Right lobe of liver (tissue), 6 donors: Measurements from ENCODE around the gene MSRB1. TPM values are rescaled to one million over a fixed set of nuclear protein-coding genes. Genes with fewer than 3 reads are reported as not detected.
A peak's percentile ranks its signal among the peaks of the same experiment; 100 is the strongest.
"Not testable (repeated sequence)": the region's sequence is repeated elsewhere in the genome, so short reads cannot be mapped to it uniquely, and the experiment has no call there.

Experiments used
- ATAC-seq, 4 donors: fragments of 200-7000 bp; cut with Tn5 transposase; one replicate each; pipeline ENCODE4 v1.9.1; 2020; ENCODE audit warnings: mild to moderate bottlenecking in 4 of 4, moderate library complexity in 4 of 4
- DNase-seq, 3 donors: peaks; one replicate each; pipeline ENCODE4 v3.0.0-alpha.2; 2020
- H3K27ac ChIP-seq, 3 donors: fragments of 200-600 bp; one replicate each; pipeline ENCODE4 v1.8.0; 2022
- H3K27me3 ChIP-seq, 2 donors: fragments of 200-600 bp; one replicate each; pipeline ENCODE4 v1.8.0; 2022
- H3K36me3 ChIP-seq, 4 donors: fragments of 200-600 bp; sonication (generic) in 1 of 4; one replicate each; pipeline versions ENCODE4 v1.5.1 to v1.8.0; 2017 to 2022; ENCODE audit warnings: control low read depth in 1 of 4
- H3K4me1 ChIP-seq, 4 donors: fragments of 200-600 bp; sonication (generic) in 1 of 4; one replicate each; pipeline versions ENCODE4 v1.5.1 to v1.8.0; 2017 to 2022; ENCODE audit warnings: control low read depth in 1 of 4
- H3K4me3 ChIP-seq, 3 donors: fragments of 200-600 bp; one replicate each; pipeline ENCODE4 v1.8.0; 2022
- H3K9me3 ChIP-seq, 4 donors: fragments of 200-600 bp; sonication (generic) in 1 of 4; one replicate each; pipeline versions ENCODE4 v1.5.1 to v1.8.0; 2017 to 2022; ENCODE audit warnings: control low read depth in 1 of 4
- POLR2A ChIP-seq: fragments of 450-650 bp; IDR thresholded peaks from one replicate; pipeline ENCODE4 v1.6.1; 2017; ENCODE audit warnings: antibody characterized with exemption, mild to moderate bottlenecking
- WGBS: methylation state at CpG from one replicate; pipeline ENCODE4 v1.1.6; 2018; ENCODE audit warnings: low coverage, low lambda C conversion rate; ENCODE audit not compliant: insufficient coverage; ENCODE audit errors: missing lambda C conversion rate; 5-methylcytosine and 5-hydroxymethylcytosine counted together
- intact Hi-C, 2 donors: fragments of 100-400 bp; cut with DNase I; formaldehyde crosslinking; loops; one replicate each; pipeline versions ENCODE4 v1.11.2 to v1.14.1; 2022
- total RNA-seq, 6 experiments: library from RNA; depleted of rRNA in 2 of 6; stranded (reverse); fragments of >200 nt in 2 of 6; fragmentation: NEBNext Ultra II Directional in 3 of 6; extraction: Animal tissue kit (Norgen Biotek cat#: 25700) in 3 of 6; gene quantifications; one replicate each; pipeline versions ENCODE4 v1.1.0 to v1.2.4, GENCODE V29; 2016 to 2023
- TF ChIP-seq, protein P1 (sequence below), 4 donors: fragments of 200-600 bp in 3 of 4; fragments of 450-650 bp in 1 of 4; IDR thresholded peaks; one replicate each; pipeline versions ENCODE4 v1.5.1 to v1.8.0; 2016 to 2022; ENCODE audit warnings: antibody characterized with exemption in 4 of 4, mild to moderate bottlenecking in 2 of 4
- donor health status: DM: no; HTN: yes; CAD: no.
- donor health status: DM: no; HTN: no; CAD: no.
- donor health status: DM: no; HTN: no; CAD: no.
- donor health status: DM: no; HTN: yes; CAD: no.
- donor health status: DM: no; HTN: yes; CAD: no.

Gene MSRB1
- total RNA-seq, 6 experiments from 2014 or later: 63.4 to 121 (median 98.5) TPM

DNA sequence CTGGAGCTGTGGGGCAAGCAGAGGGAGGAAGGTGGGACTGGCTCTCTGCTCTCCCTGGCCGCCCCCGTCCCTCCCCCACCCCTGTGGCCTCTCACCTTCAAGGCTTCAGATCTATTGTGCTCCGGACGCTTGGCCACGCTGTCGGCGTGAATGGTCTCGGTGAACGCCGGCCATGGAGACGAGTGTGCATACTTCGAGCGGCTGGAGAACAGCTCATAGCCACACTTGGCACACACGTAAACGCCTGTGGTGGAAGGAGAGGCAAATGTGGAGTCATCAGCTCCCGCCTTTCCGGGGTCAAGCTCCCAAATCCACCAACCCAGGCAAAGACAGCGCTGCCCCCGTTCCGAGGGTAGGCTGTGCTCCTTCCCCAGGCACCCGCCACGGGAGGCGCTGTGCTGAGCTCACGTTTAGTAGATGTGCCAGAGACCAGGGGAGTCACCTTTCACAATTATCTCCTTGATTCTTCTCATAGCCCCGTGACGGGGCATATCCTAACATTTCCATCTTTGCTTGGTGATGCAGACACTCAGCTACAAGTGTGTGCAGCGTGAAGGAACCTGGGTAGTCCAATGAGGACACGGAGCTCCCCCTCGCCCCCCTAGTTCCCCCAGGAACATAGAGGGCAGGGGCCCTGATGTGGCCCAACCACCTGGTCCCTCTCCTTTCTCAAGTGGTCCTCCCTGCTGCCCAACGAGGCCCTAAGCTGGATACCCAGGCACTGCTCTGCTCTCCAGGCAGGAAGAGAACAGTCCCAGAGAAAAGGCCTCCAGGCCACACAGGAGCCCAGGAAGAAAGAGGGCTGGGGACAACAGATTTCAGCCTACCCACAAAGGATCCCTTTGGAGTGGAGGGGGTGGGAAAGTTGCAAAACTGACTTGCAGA, 1.6 kb downstream of the MSRB1 start:
- peaks cover 0 to 48% (median 16%) of the 10 kb centered on the region in 4 donors for H3K4me1 ChIP-seq
- H3K27me3 ChIP-seq: no peaks in the 10 kb centered on the region
- intact Hi-C loops: no loop called here
- DNase-seq (peak; percentile 78 to 82 (median 80)), ATAC-seq (peak; percentile 27 to 48 (median 44))
- no peaks in the 10 kb centered on the region for H3K9me3 ChIP-seq
- peak overlapping the region; percentile 75 to 83 (median 79) for H3K4me3 ChIP-seq
- no peak for TF ChIP-seq POLR2A
- TF ChIP-seq, protein P1, sequence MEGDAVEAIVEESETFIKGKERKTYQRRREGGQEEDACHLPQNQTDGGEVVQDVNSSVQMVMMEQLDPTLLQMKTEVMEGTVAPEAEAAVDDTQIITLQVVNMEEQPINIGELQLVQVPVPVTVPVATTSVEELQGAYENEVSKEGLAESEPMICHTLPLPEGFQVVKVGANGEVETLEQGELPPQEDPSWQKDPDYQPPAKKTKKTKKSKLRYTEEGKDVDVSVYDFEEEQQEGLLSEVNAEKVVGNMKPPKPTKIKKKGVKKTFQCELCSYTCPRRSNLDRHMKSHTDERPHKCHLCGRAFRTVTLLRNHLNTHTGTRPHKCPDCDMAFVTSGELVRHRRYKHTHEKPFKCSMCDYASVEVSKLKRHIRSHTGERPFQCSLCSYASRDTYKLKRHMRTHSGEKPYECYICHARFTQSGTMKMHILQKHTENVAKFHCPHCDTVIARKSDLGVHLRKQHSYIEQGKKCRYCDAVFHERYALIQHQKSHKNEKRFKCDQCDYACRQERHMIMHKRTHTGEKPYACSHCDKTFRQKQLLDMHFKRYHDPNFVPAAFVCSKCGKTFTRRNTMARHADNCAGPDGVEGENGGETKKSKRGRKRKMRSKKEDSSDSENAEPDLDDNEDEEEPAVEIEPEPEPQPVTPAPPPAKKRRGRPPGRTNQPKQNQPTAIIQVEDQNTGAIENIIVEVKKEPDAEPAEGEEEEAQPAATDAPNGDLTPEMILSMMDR (IDR thresholded peaks at IDR 0.05): peak; percentile 46 to 60 (median 52)
- 6% methylated on average over 10 of the region's 30 CpGs for WGBS
- H3K36me3 ChIP-seq: peaks cover 0 to 41% (median 17%) of the 10 kb centered on the region in 4 donors
- peak overlapping the region; percentile 36 to 85 (median 73) for H3K27ac ChIP-seq

DNA sequence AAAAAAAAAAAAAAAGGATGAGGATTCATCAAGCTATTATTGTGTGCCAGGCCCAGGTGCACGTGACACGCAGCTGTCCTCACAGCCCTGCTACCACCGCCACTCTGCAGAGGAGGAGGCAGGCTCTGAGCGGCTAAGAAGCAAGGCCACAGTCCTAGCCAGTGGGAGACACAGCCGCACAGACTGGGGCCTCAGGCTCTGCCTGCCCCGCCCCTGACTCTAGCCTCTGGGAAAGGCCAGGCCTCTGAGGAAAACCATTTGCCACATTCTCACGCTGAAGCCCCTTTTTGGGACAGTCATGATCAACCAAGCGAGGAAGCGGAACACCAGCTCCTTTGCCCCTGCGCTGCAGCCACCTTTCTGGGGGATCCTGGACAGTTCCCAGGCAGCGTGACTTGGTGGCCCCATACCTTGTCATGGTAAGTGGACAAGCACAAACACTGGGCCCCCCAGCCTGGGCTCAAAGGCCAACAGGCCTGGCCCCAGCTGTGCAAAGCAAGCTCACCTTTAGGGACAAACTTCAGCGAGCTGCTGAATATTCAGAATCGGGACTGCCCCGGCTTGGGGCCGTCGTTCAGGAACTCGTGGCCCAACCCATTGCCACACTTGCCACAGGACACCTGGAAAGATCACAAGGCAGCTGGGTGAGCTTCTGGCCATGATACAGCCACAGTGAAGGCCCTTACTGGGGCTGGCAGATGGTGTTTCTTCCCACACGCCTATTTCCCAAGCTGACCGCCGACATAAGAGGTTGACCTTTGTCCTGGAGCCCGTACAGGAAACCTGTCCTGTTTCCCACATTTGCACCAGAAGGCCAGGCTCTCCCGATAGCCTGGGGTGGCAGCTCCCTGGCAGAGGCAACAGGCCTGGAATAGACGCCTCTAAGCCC, 2.5 kb downstream of the MSRB1 start:
- no peaks in the 10 kb centered on the region for H3K9me3 ChIP-seq
- DNase-seq (peak; percentile 58 to 90 (median 87)), ATAC-seq (peak; percentile 27 to 51 (median 44))
- intact Hi-C loops: no loop called here
- 20% methylated on average over 1 of the region's 23 CpGs for WGBS
- peak overlapping the region; percentile 75 to 83 (median 79) for H3K4me3 ChIP-seq
- peaks cover 0 to 48% (median 16%) of the 10 kb centered on the region in 4 donors for H3K4me1 ChIP-seq
- H3K27ac ChIP-seq: peak overlapping the region; percentile 36 to 85 (median 73)
- H3K27me3 ChIP-seq: no peaks in the 10 kb centered on the region
- TF ChIP-seq, protein P1 (IDR thresholded peaks at IDR 0.05): no peak
- TF ChIP-seq POLR2A: peak; percentile 87
- H3K36me3 ChIP-seq: peaks cover 0 to 41% (median 17%) of the 10 kb centered on the region in 4 donors

DNA sequence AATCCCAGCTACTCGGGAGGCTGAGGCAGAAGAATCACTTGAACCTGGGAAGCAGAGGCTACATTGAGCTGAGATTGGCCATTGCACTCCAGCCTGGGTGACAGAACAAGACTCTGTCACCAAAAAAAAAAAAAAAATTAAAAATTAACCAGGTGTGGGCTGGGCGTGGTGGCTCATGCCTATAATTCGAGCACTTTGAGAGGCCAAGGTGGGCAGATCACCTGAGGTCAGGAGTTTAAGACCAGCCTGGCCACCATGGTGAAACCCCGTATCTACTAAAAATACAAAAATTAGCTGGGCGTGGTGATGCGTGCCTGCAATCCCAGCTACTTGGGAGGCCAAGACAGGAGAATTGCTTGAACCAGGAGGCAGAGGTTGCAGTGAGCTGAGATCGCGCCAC, 3.2 kb downstream of the MSRB1 start:
- H3K9me3 ChIP-seq, intact Hi-C loops, ATAC-seq, H3K27me3 ChIP-seq: not testable (repeated sequence)
- H3K27ac ChIP-seq: peak overlapping the region in 1 of 3 donors; percentile 85
- peak overlapping the region in 2 of 3 donors; percentile 75 to 83 for H3K4me3 ChIP-seq
- DNase-seq: peak in 1 of 3 donors; percentile 45
- H3K36me3 ChIP-seq: peaks cover 0 to 41% (median 17%) of the 10 kb centered on the region in 4 donors
- WGBS: 39% methylated on average over 8 of the region's 8 CpGs
- H3K4me1 ChIP-seq: peaks cover 0 to 48% (median 16%) of the 10 kb centered on the region in 4 donors

DNA sequence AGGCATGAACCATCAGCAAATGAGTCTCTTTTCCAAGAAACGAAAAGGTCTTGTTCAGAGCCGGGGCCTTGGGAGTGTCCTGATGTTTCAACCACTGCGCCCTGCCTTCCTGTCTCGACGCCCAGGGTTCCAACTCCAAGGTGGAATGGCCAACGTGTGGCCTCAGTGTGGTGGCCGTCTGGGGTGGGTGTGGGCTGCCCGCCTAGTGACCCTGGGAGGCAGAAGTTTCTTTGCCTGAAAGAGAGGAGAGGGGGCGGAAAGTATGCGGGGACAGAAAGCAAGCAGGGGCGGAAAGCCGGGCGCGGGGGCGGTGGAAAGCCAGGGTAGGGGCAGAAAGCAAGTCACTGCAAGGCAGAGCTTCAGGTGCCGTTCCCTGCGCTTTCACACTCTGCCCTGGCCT, 4.1 kb downstream of the MSRB1 start:
- Histone ChIP-seq H3K4me3 (no peak overlapping the region), H3K4me1 (peaks cover 0 to 47% (median 16%) of the 10 kb centered on the region in 4 donors), H3K27me3 (no peaks in the 10 kb centered on the region), H3K36me3 (peaks cover 0 to 41% (median 17%) of the 10 kb centered on the region in 4 donors), H3K27ac (peak overlapping the region; percentile 13 to 85 (median 13)), H3K9me3 (no peaks in the 10 kb centered on the region)
- no peak for TF ChIP-seq POLR2A
- TF ChIP-seq, protein P1 (IDR thresholded peaks at IDR 0.05): no peak
- ATAC-seq: no peak
- WGBS: 25% methylated on average over 6 of the region's 17 CpGs
- DNase-seq: peak in 1 of 3 donors; percentile 51
- intact Hi-C loops: no loop called here
